Activated CD4-positive, alpha-beta T cell treated with anti-CD3 and anti-CD28 coated beads, Interleukin-2, amount 50 U/mL, for 4 hours (primary cell): ENCODE data around the gene FCN2.

Source experiments
- DNase-seq, 2 experiments: peaks; one replicate each; pipeline ENCODE4 v3.0.0-alpha.2; 2020

The FCN2 gene

GRCh38 chr9:134869554-134870300 is 10.9 kb upstream of the FCN2 start:
- DNase-seq = no peak

GRCh38 chr9:134870301-134870694 is 10.3 kb upstream of the FCN2 start:
- DNase-seq = no peak

GRCh38 chr9:134870746-134871662 is 9.6 kb upstream of the FCN2 start:
- DNase-seq = no peak

- no peak for DNase-seq
Observed at GRCh38 chr9:134871697-134872340, 8.8 kb upstream of the FCN2 start.

GRCh38 chr9:134872482-134873231 is 8.0 kb upstream of the FCN2 start:
- DNase-seq = no peak

- no peak for DNase-seq
Observed at GRCh38 chr9:134875371-134875770, 5.2 kb upstream of the FCN2 start.

- DNase-seq = no peak
Observed at GRCh38 chr9:134877541-134877940, 3.1 kb upstream of the FCN2 start.

GRCh38 chr9:134879664-134880483 is 736 bp upstream of the FCN2 start:
- DNase-seq = no peak

GRCh38 chr9:134881313-134881670 is 682 bp downstream of the FCN2 start:
- no peak for DNase-seq

GRCh38 chr9:134882204-134882785 is 1.7 kb downstream of the FCN2 start:
- no peak for DNase-seq

- DNase-seq = no peak
Observed at GRCh38 chr9:134883040-134883782, 2.6 kb downstream of the FCN2 start.

- DNase-seq = no peak
Observed at GRCh38 chr9:134884492-134884891, 3.9 kb downstream of the FCN2 start.

GRCh38 chr9:134885001-134885678 is 4.5 kb downstream of the FCN2 start:
- no peak for DNase-seq

- DNase-seq = no peak
Observed at GRCh38 chr9:134885679-134886412, 5.2 kb downstream of the FCN2 start.

GRCh38 chr9:134886413-134886913 is 5.9 kb downstream of the FCN2 start:
- DNase-seq = no peak

- DNase-seq = no peak
Observed at GRCh38 chr9:134887219-134887618, 6.6 kb downstream of the FCN2 start.

GRCh38 chr9:134887686-134888602 is 7.3 kb downstream of the FCN2 start:
- DNase-seq = no peak

- DNase-seq = no peak
Observed at GRCh38 chr9:134888603-134889190, 8.1 kb downstream of the FCN2 start.
